Renal cortical epithelial cell (primary cell): Measurements from ENCODE around the gene SWSAP1. TPM values are rescaled to one million over a fixed set of nuclear protein-coding genes. Genes with fewer than 3 reads are reported as not detected.

Experiments
- DNase-seq: peaks from one replicate; pipeline ENCODE4 v3.0.0-alpha.2; 2011; ENCODE audit warnings: low read depth
- total RNA-seq: library from RNA; depleted of rRNA; stranded (reverse); fragments of >200 nt; gene quantifications from 2 replicates; pipeline ENCODE4 v1.2.3, GENCODE V29; 2014

Gene SWSAP1
- total RNA-seq, 1 donor from 2014 or later = 0.70 TPM

- DNase-seq = no peak
These were observed 34.1 kb downstream of the SWSAP1 start for GRCh38 chr19:11408591-11408990.

GRCh38 chr19:11410682-11411081, 36.2 kb downstream of the SWSAP1 start:
- peak; percentile 57 for DNase-seq

DNA sequence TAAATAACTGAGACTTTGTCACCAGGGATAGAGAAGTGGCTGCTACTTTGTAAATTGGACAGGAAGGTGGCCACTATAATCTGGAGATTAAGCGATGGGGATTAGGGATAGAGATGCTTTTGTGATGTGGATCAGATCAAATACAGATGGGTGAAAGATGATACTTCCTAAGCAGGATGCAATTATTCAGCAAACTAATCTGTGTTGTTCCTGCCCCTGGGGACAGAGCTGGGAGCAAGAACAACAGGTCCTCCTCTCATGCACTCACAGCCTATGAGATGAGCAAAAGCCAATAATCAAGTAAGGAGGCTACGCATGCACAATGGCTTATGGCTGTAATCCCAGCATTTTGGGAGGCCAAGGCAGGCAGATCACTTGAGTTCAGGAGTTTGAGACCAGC, 40.1 kb downstream of the SWSAP1 start:
- no peak for DNase-seq

GRCh38 chr19:11416346-11417052, 42.0 kb downstream of the SWSAP1 start:
- no peak for DNase-seq

DNA sequence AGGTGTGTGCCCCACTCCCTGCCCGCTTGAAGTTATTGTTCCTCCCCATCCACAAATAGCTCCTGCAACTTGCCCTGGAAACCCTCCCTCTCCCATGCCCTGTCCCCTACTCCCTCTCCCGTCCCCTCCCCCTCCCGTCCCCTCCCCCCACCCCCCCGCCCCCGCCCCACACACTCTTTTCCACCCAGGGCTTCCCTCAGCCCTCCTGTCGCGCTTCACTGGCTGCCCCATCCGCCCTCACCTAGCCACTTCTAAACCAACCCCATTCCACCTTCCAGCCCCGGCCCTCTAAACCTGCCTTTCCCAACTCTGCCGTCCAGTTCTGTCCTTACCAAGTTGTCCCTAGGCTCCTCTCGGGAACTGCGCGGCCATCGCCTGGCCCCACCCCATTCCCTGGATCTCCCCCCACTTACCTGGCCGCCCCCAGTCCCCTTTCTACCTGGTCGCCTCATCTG, 43.7 kb downstream of the SWSAP1 start:
- no peak for DNase-seq

DNA sequence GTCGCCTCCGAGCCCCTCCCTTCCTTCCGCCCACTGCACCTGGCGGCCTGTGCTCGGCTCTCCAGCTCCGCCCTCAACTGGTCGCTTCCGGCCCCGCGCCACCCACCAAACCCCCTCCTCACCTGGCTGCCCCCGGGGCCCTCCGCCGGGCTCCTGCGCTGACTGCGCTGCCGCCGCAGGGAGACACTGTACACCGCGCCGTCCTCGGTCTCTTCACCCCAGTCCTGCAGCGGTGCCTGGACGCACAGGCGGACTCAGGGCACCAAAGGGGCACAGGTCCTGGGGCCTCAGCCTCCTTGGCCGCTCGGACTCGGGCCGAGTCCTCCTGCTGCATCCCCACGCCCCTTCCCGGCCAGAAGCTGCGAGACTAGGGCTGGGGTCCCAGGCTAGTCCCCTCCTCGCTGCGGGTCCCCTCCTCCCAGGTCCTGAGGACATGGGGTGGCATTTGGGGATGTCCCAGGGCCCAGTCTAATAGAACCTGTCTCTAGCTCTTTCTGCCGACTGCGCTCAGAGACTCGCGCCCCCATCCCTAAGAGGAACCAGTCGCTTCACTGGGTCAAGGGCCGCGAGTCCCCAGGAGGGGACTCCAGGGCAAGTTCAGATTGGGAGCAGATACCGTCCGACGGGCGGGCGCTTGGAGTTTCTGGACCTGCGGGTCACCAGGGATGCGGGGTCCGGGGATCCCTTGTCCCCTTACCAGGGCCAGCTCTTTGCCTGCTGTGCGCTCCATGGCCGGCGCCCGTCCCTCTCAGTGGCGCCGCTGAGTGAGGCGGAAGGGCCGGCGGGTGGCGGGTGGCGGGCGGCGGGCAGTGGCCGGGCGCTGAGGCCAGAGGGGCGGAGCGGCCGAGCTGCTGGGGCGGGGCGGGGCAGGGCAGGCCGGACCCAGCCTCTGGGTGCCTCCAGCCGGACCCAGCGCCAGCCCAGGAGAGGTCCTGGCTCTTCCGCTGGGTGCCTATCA, 44.4 kb downstream of the SWSAP1 start, which contains the start of gene RGL3:
TSS of gene RGL3 (minus strand) at position 766 of the 958 bp plus-strand sequence. CDS start at position 730, 36 bp downstream.
- DNase-seq = no peak

DNA sequence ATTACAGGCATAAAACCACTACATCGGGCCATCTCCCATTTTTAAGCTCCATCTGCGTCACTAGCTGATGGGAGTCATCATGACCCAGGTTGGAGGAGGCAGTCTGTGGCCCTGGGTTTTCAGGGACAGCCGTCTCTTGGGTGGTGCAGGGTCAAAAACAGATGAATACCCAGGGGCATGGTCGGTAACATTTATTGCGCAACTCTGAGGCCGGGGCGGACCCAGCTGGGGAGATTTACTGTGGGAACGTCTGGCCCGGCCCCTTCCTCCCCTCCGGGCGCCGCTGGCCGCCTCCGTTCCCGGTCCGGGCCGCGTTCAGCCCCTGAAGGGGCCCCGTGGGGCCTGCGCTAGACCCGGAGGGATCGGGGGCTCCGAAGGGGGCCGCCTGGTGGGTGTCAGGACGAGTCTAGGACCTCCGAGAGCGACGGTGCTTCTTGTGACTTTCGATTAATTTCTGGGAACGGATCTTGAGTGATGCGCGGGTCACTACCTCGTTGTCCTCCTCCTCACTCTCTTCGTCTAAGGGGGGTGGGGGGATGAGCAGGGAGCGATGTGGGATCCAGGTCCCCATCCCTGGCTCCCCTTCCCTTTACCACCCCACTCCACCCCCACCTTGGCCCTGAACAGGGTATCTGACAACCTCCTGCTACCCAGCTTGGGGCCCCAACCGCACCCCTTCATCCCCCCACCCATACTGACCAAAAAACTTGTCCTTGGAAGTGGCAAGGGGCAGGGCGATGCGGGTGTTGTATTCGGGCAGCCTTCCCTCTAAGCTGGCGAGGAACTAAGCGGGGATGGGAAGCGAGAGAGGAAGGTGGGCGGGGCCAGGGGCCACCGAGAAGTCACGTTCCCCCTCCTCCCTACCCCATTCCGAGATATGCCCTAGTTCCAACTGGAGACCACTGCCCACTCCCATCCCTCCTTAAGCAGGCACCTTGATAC, 46.2 kb downstream of the SWSAP1 start:
- DNase-seq = peak; percentile 33

DNA sequence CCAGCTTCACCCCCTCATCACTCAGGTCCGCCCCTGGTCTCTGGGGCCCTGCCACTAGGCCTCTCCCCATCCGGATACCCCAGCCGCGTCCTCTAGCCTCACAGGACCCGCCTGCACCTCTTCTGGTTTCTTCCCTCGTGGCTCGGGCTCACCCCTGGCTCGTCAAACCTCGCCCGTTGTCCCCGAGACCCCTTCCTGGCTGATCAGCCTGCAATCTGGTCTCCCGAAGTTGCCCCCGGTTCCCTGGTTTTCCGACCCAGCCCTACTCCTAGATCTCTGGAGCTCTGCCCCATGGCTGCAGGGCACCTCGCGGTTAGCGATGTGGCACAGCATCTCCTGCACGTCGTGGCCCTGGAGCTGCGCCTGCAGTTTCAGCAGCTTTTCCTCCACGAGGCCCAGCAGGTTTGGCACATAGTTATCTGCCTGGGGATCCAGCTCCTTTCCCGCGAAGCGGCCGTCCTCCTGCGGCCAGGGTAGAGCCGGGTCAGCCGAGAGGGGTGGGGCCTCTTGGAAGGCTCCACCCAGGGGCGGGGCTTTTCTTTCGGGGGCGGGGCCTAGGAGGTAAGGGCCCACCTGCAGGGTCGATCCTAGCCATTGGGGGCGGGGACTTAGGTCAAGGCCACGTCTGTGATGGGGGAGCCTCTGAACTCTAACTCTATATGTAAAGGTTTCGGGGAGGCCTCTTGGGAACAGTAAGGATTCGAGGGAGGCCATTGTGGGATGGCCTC, 47.1 kb downstream of the SWSAP1 start:
- DNase-seq = no peak

DNA sequence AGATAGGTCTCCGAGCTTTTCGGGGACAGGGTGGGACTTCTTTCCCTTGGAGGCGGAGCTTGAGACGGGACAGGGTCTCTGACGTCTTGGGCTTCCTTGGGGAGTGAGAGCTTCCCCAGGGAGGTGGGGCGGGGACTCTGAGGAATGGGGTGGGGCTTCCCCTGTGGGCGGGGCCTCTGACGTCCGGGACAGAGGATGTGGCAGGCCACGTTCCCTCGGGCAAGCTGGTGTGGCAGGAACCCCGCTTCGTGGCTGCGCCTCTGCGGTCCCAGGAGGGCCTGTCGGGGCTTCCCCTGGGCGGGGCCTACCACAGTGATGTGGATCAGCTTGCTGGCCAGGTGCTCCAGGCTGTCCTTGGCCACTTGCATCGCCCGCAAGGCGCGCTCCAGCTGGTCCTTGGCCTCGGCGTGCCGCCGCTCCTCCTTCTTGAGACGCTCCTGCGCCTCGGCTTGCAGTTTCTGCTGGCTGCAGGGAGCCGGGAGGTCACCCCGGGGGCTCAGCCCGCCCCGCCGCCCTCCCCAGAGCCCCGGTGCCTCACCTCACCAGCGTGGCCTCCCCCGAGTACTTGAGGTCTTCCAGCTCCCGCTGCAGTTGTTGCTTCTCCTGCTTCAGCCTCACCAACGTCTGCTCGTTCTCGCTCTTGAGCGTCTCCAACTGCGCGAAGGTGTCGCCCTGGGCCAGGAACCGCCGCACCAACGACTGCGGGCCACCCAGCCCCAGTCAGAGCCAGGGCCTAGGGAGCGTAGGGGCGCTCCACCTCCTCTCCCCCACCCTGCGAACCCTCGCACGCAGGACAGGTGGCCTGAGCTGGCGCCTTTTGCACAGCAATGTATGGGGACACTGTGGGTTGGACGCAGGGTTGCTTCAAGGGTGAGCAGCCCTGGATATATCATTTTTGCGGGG, 47.9 kb downstream of the SWSAP1 start:
- peak; percentile 17 for DNase-seq

DNA sequence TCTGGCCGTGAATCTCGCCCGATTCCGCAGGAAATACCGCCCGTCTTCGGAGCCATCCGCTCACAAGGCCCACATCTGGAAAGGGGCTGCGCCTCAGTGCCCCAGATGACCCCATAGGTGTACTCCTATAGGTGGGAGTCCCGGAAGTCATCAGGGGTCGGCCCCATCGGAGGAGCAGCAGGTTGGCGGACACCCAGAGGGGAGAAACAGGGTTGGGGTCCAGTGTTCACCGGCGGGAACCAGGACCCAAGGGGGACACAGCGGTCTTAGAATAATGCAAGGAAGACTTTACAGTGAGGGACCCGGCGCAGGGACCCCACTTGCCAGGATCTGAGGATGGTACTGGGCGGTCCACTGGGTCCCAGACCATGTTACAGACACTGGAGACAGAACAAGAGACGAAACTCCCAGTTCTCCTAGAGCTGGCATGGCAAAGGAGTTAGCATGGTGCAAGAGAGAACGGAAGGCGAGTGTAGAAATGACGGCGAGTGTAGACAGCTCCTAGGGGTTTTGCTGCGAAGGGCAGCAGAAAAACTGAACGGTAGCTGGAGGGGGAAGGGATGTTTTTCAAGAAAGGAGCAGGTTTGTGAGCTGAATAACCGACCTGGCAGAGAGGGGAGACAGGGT, 48.8 kb downstream of the SWSAP1 start:
- no peak for DNase-seq

DNA sequence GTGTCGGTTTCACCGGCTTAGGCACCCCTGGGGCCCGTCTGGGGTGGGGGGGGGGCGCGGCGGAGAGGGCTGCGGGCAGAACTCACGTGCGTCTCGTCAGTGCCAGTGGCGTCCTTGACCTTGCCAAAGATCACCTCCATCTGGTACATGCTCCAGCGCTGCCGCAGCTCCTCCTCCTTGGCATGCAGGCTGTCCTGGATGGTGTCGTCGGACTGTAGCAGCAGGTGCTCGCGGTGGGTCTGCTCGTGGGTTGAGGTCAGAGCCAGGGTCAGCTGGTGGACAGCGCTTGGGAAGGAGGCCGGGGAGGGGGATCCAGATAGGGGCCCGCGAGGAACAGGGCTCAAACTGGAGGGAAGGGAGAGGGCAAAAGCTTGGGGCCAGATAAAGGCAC, 49.3 kb downstream of the SWSAP1 start:
- DNase-seq = no peak

Other genes starting within 250 kb of the SWSAP1 start
- gene SPC24, start 218.9 kb upstream of the SWSAP1 start, total RNA-seq = 1.5 and 29.3 TPM in 2 replicates
- gene KANK2, start 177.1 kb upstream of the SWSAP1 start, total RNA-seq = 26.0 and 233 TPM in 2 replicates
- gene ANGPTL8, start 135.0 kb upstream of the SWSAP1 start, total RNA-seq = not detected in 2 replicates
- gene DOCK6, start 112.1 kb upstream of the SWSAP1 start, total RNA-seq = 5.9 and 27.1 TPM in 2 replicates
- gene TSPAN16, start 78.5 kb upstream of the SWSAP1 start, total RNA-seq = not detected in 2 replicates
- gene RAB3D, start 35.0 kb upstream of the SWSAP1 start, total RNA-seq = 23.4 and 49.7 TPM in 2 replicates
- gene TMEM205, start 28.4 kb upstream of the SWSAP1 start, total RNA-seq = 203 and 241 TPM in 2 replicates
- gene CCDC159, start 28.1 kb upstream of the SWSAP1 start, total RNA-seq = 2.3 and 6.8 TPM in 2 replicates
- gene PLPPR2, start 19.2 kb upstream of the SWSAP1 start, total RNA-seq = 3.3 and 14.5 TPM in 2 replicates
- gene EPOR, start 9.6 kb downstream of the SWSAP1 start, total RNA-seq = 3.3 and 6.8 TPM in 2 replicates
- 1.9 and 11.2 TPM in 2 replicates for gene RGL3, start 44.6 kb downstream of the SWSAP1 start, total RNA-seq
- 0.35 and 0.75 TPM in 2 replicates for gene ODAD3, start 60.5 kb downstream of the SWSAP1 start, total RNA-seq
- gene PRKCSH, start 61.0 kb downstream of the SWSAP1 start, total RNA-seq = 85.8 and 192 TPM in 2 replicates
- not detected in 2 replicates for gene ELAVL3, start 106.4 kb downstream of the SWSAP1 start, total RNA-seq
- gene ZNF653, start 131.2 kb downstream of the SWSAP1 start, total RNA-seq = 3.8 and 7.1 TPM in 2 replicates
- 18.4 and 23.3 TPM in 2 replicates for gene ECSIT, start 154.5 kb downstream of the SWSAP1 start, total RNA-seq
- gene CNN1, start 164.2 kb downstream of the SWSAP1 start, total RNA-seq = 2.7 and 10.9 TPM in 2 replicates
- gene ELOF1, start 184.6 kb downstream of the SWSAP1 start, total RNA-seq = 27.6 TPM in 2 replicates
- 0.60 and 3.1 TPM in 2 replicates for gene ACP5, start 203.0 kb downstream of the SWSAP1 start, total RNA-seq
- 34.0 and 38.3 TPM in 2 replicates for gene ZNF627, start 222.8 kb downstream of the SWSAP1 start, total RNA-seq